HG03060 (cell line): ENCODE data around the gene ARFGAP3.

Source experiments
- ATAC-seq: cut with Tn5 transposase; IDR thresholded peaks from one replicate; pipeline ENCODE4 v1.9.1; 2021; ENCODE audit warnings: low read depth, moderate number of reproducible peaks; ENCODE audit not compliant: unreplicated experiment

The ARFGAP3 gene

GRCh38 chr22:42865536-42865935, 8.5 kb upstream of the ARFGAP3 start:
- ATAC-seq, result no peak

DNA sequence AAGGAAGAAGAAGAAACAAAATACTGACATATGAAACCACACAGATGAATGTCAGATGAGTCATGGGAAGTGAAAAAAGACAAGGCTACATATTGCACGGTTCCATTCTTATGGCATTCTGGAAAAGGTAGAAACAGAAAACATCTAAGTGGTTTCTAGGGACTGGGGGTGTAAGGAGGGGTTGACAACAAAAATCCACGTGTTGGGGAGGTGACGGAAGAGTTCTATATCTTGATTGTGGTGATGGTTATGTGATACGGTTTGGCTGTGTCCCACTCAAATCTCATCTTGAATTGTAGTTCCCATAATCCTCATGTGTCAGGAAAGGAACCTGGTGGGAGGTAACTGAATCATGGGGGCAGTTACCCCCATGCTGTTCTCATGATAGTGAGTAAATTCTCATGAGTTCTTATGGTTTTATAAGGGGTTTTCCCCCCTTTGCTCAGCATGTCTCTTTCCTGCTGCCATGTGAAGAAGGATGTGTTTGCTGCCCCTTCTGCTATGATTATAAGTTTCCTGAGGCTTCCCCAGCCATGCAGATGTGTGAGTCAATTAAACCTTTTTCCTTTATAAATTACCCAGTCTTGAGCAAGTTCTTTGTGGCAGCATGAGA, 6.4 kb upstream of the ARFGAP3 start:
- ATAC-seq, result no peak

- no peak for ATAC-seq
Observed at GRCh38 chr22:42862045-42862734, 5.1 kb upstream of the ARFGAP3 start.

GRCh38 chr22:42860968-42861367, 3.9 kb upstream of the ARFGAP3 start:
- no peak for ATAC-seq

- no peak for ATAC-seq
Observed at GRCh38 chr22:42857845-42858481, 890 bp upstream of the ARFGAP3 start.

DNA sequence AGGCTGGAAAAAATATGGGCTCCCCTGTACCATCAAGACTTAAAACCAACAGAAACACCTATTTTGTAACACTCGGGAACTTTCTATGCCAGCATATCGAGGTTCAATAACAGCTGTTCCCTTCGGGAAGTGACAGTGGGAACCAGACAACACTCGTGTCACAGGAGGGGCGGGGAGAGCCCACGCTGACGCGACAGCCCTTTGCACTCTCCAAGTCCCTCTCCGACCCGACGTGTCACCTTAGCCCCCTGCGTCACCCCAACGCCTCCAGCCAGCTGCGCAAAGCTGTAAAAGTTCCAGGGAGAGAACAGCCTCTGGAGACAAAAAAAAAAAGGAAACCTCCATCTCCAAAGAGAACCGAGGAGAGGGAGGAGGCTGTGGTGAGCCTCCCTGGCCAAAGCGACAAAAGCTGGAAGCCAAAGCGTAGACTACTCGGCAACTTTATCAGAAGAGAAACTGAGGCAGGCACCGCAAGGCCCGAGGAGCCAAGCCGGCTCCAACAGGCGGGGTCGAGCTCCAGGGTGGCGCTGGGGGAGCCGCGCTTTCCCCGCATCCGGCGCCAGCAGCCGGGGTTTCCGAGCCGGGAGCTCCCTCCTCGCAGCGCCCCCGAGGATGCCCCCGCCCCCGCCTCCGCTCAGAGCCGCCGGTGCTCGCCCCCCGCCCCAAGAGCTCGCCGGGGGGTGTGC, 751 bp downstream of the ARFGAP3 start:
- ATAC-seq, result no peak

DNA sequence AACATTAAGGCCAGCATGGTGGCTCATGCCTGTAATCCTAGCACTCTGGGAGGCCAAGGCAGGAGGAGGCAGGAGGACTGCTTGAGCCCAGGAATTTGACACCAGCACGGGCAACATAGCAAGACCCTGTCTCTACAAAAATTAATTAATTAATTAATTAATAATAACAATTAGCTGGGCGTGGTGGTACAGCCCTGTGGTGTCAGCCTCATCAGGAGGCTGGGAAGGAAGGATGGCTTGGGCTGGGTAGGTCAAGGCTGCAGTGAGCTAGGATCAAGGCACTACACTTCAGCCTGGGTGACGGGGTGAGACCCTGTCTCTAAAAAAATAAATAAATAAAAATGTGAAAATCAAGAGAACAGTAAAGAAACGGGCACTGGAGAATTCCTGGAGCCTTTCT, 1.4 kb downstream of the ARFGAP3 start:
- ATAC-seq, result no peak

- no peak for ATAC-seq
Observed at GRCh38 chr22:42855211-42855610, 1.9 kb downstream of the ARFGAP3 start.

GRCh38 chr22:42848941-42849550, 8.0 kb downstream of the ARFGAP3 start:
- no peak for ATAC-seq

DNA sequence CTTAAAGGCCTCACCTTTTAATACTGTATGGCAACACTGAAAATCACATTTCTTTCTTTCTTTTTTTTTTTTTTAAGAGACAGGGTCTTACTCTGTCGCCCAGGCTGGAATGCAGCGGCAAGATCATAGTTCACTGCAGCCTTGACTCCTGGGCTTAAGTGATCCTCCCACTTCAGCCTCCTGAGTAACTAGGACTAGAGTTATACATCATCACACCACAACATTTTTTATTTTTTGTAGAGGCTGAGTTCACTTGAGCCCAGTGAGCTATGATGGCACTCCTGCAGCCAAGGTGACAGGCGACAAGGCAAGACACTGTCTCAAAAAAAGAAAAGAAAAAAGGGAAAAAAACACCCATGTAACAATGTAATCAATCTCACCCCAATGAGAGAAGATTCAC, 10.0 kb downstream of the ARFGAP3 start:
- ATAC-seq, result no peak

GRCh38 chr22:42844756-42845155, 12.3 kb downstream of the ARFGAP3 start:
- no peak for ATAC-seq

GRCh38 chr22:42842658-42843370, 14.3 kb downstream of the ARFGAP3 start:
- ATAC-seq, result no peak

GRCh38 chr22:42841444-42841843, 15.6 kb downstream of the ARFGAP3 start:
- ATAC-seq, result no peak

DNA sequence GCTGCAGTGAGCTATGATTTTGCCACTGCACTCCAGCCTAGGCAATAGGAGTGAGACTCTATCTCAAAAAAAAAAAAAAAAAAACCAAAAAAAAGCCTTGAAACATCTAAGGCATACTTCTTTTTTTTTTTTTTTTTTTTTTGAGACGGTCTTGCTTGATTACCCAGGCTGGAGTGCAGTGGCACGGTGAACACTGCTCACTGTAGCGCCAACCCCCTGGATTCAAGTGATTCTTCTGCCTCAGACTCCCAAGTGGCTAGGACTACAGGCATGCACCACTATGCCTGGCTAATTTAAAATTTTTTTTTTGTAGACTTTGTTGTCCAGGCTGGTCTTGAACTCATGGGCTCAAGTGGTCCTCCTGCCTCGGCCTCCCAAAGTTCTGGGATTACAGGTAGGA, 19.5 kb downstream of the ARFGAP3 start:
- ATAC-seq, result no peak

DNA sequence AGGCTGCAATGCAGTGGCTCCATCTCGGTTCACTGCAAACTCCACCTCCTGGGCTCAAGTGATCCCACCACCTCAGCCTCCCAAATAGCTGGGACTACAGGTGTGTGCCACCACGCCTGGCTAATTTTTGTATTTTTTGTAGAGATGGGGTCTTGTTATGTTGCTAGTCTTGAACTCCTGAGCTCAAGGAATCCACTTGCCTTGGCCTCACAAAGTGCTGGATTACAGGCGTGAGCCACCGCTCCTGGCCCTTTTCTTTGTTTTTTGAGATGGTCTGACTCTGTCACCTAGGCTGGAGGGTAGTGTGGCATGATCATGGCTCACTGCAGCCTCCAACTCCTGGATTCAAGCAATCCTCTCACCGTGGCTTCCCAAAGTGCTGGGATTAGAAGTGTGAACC, 21.0 kb downstream of the ARFGAP3 start:
- ATAC-seq, result no peak

DNA sequence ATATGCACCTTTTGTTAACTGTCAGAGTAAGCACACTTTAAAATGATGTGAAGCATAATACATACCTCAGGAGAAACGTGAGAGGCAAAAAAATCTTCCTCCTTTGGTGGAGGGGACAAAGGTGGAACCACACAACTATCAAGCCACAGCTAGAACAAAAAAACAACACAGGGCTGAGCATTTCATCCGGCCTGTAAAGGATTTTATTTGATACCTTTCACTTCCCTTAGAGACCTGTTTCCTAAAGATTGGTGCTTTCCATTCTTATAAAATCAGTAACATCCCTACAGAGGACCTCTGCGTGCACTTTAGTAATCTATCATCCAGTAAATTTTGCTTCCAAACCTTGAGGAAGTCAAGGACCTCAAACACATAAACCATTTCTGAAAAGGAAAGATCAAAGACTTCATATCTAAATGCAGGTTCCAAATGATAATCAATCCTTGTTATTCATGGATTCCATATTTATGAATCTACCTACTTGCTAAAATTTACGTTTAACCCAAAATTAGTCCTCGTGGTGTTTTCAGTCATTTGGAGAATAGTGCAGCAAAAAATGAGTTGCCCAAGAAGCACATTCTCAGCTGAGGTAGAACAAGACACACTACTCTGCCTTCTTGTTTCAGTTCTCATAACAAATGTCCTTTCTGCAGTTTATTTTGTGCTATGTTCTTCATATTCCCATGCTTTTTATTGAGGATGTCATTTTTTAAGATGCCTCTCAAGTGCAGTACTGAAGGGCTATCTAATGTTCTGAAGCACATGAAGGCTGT, 22.7 kb downstream of the ARFGAP3 start:
- no peak for ATAC-seq

- no peak for ATAC-seq
Observed at GRCh38 chr22:42833104-42833503, 24.0 kb downstream of the ARFGAP3 start.

DNA sequence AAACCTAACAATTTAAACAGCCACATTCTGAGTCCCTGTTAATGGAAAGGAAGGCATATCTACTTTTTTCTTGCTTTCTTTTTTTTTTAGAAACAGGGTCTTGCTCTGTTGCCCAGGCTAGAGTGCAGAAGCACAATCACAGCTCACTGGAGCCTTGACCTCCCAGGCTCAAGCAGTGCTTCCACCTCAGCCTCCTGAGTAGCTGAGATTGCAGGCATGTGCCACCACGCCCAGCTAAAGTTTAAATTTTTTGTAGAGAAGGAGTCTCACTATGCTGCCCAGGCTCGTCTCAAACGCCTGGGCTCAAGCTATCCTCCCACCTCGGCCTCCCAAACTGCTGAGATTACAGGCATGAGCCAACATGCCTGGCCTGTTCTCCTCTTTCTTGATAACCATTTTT, 25.4 kb downstream of the ARFGAP3 start:
- no peak for ATAC-seq

DNA sequence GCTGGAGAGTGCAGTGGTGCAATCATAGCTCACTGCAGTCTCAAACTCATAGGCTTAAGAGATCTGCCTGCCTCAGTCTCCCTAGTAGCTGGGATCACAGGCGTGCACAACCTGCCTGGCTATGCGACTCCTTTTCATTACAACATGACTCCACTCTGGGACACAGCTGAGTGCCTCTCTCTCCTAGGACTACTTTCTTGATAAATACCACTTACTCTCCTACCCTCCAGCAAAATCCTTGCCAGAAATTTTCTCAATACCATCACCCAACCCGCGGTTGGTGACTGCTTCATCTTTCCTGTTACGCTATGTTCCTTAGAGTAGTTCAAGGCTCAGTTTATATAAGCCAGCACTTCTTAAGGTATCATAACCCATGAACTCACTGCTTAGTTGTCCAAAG, 26.9 kb downstream of the ARFGAP3 start:
- no peak for ATAC-seq

DNA sequence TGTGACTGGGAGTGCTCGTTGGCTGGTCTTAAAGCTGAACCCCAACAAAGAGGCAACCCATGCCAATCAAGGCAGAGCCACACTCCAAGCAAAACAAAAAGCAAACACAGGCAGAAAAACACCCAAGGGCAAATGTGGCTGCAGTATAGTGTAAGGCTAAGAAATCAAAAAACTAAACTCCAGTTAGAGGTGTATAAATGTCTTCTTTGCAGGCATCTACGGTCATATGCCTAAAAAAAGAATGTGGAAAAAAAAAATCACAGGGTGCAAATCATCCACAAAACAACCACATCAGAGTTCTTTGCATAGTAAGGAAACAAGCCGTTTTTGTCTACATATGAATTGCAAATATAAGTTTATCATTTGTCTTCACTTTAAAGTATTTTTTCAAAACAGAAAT, 27.8 kb downstream of the ARFGAP3 start:
- ATAC-seq, result no peak
